NCI-H2227 (cell line): ENCODE results near the gene ATP8A2.

Experiments used
- DNase-seq: peaks from one replicate; lab custom pipeline; 2025; ENCODE audit not compliant: unreplicated experiment; lab: John Stamatoyannopoulos, UW

The ATP8A2 gene

DNA sequence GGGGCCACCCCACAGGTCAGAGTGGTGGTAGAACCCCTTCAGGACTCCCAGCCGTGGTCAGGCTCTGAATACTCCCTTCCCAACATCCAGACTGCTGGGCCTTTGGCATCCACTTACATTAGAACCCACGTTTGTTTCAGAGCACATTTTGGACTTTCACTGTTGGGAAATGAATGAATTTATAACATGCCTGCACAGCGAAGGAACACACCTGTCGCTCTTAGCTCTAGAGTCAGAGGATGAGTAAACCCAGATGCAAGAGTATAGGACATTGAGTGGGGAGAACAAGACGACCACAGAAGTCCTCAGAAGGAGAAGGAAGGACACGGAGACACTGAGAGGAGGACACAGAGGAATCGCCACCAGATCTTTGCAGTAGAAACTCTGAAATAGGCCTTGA lies 649.1 kb downstream of the ATP8A2 start:
- DNase-seq, result no peak

DNA sequence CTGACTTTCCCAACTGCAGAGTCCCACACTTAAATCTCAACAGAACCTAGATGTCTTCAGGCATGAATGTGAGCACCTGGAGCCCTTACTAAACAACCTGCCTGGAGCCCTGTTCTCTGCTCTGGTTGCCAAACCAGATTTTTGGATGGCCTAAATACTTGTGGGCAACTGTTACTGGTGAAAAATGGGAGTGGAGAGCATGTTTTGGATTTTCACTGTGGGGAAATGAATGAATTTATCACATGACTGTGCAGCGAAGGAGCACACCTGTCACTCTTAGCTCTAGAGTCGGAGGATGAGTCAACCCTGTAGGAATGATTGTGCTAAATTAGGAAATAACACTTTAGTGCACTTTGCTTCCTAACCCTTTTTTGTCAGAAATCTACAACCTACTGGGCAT lies 649.7 kb downstream of the ATP8A2 start:
- no peak for DNase-seq

DNA sequence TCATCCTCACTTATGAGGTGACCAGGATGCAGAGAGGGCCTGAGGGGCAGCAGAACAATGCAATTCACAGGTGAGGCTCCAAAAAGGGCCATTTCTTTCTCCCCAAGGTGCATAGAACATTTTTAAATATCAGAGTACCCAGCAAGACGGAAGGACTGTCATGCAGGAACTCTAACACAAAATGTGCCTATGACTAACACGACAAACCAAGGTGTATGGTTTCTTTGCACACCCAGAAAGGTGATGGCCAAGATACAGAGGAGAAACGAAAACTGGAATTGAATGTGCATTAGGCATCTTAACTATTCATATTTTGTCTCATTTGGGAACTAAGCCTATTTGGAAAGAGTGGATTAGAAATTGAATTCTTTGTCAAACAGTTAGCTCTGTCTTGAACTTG lies 650.2 kb downstream of the ATP8A2 start:
- no peak for DNase-seq

DNA sequence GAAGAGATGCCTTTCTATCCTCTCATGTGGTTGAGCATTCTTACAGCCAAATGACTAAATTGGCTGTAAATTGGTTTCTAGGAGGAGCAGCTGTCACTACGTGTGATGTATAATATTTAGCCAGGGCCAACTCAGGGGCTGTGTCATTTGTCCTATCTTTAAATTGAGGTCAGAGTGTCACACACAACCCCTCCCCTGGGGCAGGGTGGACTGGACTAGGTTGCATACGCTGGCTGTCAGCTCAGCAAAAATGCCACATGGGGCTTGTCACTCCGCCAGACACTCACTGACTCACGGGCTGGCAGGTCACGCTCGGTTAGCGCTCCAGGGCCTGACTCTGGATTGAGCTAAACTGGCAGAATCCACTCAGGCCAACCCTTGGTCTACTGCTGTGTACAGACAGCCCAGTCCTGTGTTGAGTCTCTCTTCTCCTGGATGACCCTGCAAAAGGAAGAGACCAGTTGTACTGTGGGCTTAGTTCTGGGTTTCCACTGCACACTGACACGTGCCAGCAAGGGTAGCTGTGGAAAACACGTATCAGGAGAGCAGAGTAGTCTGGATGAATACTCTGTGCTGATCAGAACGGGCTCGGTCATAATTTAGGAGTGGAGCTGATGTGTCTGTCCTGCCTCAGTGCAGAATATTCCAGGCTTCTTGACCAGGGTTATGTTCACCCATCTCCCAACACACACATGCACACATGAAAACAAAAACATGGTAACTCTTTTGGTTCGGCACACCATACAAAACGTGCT lies 650.9 kb downstream of the ATP8A2 start:
- DNase-seq, result peak; percentile 28

DNA sequence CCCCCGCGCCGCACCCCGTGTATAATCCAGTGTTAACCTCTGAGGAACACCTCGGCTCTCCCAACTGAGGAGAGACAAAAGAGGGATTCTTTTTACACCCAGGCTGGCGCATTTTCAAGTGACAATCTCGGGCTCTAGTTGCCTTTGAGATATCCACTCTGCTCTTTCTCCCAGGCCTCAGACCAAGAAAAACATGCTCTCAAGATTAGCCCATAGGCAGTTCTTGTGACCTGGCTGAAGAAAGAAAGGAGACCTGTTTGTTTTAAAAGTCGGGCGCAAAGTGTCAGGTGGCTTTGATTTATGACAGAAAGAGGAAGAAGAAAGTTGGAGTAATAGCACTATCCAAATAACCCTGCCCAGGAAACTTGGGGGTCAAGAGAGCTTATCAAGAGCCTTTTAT lies 652.8 kb downstream of the ATP8A2 start:
- DNase-seq, result no peak

DNA sequence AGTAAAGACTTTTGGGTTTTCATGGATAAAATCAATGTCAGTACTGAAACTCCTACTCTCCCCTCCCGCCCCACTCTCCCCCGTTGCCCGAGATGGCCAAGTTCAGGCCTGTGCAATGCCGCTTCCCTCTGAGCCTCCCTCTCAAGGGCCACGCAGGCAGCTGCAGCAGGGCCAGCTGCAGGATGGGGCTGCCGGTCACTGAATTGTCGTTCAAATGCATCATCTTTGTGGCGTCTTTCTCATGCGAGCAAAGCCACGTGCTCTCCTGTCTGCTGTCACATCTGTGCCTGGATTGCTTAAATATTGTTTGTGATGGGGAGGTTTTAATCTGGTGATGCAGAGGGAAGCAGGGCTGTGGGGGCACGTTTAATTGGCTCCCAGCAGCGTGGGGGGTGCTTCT lies 653.4 kb downstream of the ATP8A2 start:
- peak; percentile 21 for DNase-seq

DNA sequence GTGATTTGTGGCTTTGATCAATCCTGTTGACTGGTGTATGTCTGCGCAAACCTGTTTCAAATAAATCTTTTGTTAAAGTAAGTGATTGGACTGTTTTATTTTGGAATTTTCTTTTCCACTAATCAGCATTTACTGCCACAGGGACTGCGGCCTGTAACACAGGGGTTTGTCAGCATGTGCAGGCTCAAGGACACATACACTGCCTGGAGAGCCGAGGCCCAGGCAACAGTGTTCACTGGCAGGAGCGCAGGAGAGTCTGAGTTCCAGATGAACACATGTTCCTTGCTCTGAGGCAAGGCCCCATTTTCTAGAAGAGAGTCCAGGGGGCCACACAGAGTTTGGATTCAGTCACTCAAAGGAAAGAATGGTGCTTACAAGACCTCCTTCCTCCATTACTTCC lies 654.0 kb downstream of the ATP8A2 start:
- DNase-seq, result no peak

DNA sequence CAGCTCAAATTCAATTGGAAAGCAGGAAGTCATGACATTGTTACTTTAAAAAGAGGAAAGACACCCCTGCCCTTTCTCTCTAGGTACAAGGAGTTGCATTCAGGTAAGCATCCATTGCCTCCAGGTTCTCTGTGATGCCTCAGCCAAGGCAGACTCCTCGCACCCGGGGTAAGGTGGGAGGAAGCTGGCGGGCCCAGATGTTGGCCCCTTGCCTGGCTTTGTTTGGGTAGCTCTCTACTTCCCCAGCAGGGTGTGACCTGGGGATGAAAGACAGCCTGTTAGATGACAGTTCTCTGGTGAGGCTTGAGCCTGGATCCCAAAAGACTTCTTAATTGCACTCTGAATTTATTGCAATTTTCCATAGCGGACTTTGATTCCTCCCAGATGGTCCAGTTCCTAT lies 654.4 kb downstream of the ATP8A2 start:
- DNase-seq, result no peak

DNA sequence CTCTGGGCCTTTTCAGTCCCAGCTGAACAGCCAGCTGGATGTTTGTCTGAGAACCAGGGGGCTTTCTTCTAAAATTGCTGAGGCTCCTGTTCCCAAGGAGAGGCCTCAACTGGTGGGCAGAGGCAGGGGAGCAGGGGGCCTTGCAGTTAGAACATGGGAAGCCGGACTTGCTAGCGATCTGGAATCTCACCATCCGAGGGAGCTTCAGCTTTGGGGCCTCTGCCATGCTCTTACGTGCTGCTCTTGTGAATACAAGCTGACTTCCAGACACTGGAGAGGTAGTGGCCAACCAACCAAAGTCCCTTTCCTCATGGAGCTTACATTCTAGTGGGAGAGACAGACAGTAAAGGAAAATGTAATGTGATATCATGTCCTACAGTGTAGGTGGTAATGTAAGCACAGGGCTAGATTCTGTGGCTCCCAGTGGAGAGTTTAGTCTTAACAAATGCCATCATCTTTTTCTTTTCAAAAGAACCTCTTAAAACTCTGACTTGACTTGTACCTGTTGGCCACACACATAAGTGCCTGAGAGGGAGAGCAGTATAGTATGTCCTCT lies 657.9 kb downstream of the ATP8A2 start:
- DNase-seq, result no peak

DNA sequence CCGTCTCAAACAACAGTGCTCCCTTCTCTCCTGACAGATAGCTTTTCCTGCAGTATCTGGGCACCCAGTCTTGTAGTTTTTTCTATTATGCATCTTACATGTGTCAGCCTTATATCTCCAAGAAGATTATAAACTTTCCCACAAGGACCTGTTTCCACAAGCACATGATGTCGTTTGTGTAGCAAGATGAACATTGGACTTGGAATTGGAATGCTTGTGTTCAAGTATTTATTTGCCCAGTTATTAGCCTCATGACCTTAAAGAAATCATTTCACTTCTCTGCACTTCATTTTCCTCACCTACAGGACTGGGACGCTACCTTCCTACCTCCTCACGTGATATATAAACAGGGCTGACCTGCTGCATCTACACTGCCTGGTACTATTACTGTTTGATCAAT lies 658.6 kb downstream of the ATP8A2 start:
- no peak for DNase-seq

DNA sequence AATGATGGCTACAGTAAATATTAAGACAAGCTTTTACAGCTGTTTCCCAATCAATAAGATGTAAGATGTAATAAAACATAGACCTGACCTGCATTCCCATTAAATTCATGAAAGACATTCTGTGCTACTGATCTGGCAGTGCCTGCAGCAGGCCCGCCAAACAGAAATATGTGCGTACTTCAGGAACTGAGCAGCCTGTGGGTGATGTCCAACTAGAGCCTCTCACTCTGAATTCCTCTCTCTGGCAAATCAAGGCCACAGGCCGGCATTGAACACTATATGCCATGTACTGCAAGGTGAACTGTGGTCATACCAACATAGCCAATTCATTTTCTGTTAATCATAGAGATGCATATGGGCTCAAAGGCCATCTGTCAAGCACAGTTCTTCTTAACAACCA lies 662.2 kb downstream of the ATP8A2 start:
- DNase-seq, result no peak

DNA sequence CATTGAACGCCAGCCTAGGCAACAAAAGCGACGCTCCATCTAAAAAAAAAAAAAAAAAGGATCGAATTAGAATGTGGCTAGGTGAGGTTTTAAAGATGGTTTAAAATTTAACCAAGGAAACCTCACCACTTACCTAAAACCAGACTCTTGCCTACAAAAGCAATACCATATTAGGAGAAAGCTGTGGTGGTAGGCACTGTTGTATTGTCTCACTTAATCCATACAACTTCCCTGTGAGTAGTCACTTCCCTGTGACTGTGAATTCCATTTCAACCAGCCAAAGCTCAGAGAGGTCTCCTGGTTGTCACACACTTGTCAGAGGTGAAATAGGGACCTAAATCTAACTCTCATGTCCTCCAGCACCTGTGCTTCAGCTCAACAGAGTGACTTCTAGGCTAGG lies 664.6 kb downstream of the ATP8A2 start:
- no peak for DNase-seq

DNA sequence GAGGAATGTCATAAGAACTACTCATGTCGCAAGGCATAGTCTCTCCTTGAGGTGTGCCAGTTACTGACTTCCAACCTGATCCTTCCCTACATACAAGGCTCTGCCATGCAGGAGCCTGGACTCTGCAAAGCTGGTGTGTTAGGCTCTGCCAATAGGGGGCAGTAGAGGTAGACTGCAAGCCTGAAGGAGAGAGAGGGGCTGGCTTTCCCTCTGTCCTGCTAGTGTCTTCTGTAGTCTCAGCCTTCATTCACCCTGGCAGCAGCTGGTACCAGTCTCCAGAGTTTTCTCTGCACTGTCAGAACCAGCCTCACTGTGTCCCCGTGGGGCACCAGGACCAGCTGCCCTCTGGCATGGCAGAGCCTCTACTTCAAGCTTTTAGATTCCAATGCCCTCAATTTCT lies 665.5 kb downstream of the ATP8A2 start:
- peak; percentile 30 for DNase-seq

DNA sequence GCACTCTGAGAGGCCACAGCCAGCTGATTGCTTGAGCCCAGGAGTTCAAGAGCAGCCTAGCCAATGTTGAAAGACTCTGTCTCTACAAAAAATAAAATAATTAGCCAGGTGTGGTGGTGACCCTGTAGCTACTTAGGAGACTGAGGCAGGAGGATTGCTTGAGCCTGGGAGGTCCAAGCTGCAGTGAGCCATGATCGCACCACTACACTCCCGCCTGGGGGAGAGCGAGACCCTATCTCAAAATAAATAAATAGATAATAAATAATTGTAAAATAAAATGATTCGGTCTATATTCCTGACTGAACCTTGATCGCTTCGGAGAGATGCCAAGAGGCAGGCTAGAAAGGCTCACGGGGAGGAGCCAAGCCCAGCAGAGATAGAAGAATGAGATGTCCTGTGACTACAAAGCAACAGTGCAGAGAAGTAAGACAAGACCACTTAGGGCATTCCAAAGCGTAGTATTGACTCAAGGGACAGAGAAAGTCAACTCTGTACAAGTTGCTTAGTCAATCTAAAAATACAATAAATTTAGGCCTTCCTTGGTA lies 667.2 kb downstream of the ATP8A2 start:
- DNase-seq, result no peak

DNA sequence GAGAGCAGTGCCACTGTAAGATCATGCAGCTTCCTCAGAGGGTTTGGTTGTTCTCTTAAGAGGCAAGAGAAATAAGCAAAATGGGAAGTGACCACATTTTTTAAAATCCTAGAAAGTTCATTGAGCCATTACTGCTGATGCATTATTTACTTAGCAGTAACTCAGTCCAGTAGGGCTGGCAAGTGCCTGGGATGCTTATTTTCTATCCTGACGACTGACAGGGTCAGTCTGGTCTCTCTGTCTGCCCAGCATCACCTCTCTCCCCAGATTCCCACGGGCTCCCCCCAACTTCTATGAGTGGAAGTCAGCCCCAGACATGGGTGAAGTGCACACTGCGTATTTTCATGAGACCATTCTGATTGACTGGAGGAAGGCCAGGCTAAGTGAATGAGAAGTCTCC lies 669.7 kb downstream of the ATP8A2 start:
- DNase-seq, result no peak

DNA sequence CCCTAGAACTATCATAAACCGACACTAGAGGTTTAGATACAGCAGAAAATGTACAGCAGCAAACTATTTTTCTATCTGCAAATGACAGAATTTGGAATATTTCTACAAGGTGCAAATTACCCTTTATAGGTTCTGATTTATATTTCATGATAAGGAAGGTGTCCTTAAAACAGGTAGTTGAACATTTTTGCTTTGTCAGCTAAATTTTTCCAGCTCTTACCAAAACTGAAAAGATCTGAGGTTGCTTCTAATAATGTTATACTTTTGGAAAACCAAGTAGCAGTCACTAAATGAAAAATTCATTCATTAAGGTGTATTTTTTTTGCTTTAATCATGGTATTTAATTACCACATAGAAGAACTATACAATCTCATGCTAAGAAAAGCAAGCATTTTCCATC lies 671.0 kb downstream of the ATP8A2 start:
- no peak for DNase-seq

DNA sequence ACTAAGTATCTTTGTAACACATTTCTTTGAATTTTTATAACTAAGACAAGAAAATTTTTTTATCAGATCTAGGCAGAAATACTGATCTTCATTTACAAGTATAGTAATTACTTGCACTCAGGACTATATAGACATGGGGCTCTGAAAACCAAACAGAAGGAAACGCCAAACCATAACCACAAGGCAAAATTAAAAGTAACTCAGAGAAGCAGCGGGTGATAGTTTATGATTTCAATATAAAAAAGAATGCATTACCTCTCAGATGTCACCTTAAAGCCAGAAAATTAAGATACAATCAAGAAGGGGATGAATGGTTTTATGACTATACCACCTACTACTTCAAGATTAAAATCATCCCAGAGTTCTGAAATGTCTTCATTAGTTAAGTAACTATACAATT lies 673.4 kb downstream of the ATP8A2 start:
- DNase-seq, result no peak

DNA sequence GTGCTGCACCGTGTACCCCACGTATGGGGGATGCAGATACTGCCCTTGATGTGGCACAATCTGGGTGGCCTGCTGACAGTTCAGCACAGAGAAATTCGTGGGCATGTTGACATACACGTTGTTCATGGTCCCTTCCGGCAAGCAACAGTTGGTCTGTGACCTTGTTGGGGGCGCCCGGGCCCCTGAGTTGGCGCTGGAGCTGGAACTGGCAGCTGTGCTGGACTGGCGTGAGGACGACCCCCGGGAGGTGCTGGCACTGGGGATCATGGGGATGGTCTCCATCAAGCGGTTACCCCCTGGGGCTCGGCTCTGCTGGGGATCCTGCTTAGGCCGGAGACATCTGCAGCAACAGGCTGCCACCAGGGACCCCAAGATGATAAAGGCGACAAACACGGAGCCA lies 674.9 kb downstream of the ATP8A2 start:
- DNase-seq, result no peak

DNA sequence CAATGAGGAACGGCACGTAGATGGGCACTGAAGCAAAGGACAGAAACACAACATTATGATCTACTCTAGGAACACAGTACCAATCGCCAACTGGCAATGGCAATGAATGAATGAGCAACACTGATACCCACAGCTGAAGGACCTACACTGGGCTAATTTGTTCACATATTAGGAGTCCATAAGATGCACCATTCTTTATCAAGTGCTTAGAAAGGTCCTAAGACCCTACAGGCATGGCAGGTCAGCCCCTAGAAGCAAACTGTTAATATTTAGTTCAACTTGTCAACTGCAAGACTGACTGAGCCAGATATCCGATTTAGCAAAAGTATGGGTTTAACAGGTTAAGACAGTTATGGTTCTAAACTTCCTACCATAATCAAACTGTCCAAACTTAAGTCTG lies 675.3 kb downstream of the ATP8A2 start:
- no peak for DNase-seq

DNA sequence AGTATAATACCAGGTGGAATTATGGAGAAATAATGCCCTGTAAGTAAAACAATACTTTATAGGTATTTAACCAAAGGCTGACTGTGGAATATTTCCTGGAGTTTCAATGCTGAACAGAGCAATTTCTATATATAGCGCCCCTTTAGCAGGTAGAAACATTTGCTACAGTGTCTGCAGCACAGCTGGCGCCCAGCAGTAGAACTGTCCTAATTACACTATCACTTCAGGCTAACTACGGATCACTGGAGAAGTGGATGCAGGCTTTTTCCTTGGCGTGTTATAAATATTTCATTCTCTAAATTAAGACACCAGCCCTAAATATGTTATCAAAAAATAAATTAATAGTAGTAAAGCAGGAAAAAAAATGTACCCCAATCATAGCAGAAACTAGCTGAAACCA lies 677.0 kb downstream of the ATP8A2 start:
- DNase-seq, result peak; percentile 1

DNA sequence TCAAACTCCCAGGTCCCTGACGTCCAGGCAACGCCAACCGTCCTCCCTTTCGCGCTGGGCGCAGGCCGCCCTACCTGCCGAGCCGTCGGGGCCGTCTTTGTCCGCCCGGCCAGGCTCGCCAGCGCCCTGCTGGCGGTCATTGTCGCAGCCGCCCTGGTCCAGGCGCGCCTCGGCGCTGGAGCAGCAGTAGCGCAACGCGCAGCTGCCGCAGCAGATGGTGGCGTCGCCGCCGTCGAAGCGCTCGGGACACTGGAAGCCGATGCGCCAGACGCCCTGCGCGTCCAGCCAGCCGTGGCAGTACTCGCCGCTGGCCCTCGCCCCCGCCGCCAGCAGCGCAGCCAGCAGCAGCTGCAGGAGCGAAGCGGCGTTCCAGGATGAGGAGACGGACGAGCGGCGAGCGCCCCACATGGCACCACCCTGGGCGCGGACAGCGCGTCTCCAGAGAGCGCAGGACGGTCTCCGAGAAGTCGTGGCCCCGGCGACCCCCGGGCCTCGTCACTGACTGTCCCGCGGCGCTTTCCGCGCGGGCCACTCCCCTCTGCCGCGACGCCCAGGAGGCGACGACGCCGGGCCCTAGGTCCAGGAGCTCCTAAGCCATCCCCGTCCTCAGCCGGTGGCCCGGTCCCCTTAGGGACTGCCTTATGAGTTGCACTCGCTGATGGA lies 678.9 kb downstream of the ATP8A2 start:
- peak; percentile 49 for DNase-seq

DNA sequence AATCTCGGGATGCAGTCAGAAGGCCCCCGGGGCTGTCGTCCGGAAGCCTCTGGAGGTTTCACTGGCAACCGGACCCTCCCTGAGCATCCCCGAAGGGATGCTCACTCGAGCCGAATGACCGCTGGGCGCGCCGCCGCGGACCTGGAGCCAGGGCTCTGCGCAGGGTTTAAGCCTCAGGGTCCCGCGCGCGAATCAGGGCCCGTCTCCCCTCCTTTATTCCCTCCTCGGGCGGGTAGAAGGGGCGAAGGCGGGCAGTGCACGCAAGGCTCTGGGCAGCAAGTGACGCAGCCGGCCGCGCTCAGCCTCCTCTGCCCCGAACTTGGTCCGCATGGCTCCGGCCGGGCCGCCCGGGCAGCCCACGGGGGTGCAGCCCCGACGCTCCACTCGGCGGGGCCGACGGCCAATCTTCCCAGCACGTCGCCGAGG lies 679.5 kb downstream of the ATP8A2 start:
- DNase-seq, result peak; percentile 34
